K562 (cell line): Measurements from ENCODE around the gene KRT8. TPM values are rescaled to one million over a fixed set of nuclear protein-coding genes. Genes with fewer than 3 reads are reported as not detected.

Source experiments
- CBX5 ChIP-seq: IDR thresholded peaks from 2 replicates; pipeline ENCODE4 v1.6.1; 2014; ENCODE audit warnings: low read depth, borderline replicate concordance
- ELF1 ChIP-seq: fragments of 200-800 bp; sonication (Bioruptor generic); IDR thresholded peaks from 2 replicates; pipeline ENCODE4 v1.6.1; 2016; ENCODE audit warnings: missing genetic modification characterization, missing compliant biosample characterization
- FOS ChIP-seq: IDR thresholded peaks from 3 replicates; pipeline ENCODE4 v1.6.1; 2011; ENCODE audit not compliant: insufficient read length; ENCODE audit errors: extremely low read depth
- GMEB1 ChIP-seq: fragments of 250-450 bp; sonication (Bioruptor Pico); IDR thresholded peaks from 2 replicates; pipeline ENCODE4 v1.4.0; 2020; ENCODE audit warnings: mild to moderate bottlenecking
- HOXB6 ChIP-seq: fragments of 250-450 bp; sonication (Bioruptor Pico); IDR thresholded peaks from 2 replicates; pipeline ENCODE4 v1.5.1; 2022; ENCODE audit warnings: mild to moderate bottlenecking, borderline replicate concordance
- ILK ChIP-seq: fragments of 450-650 bp; IDR thresholded peaks from 2 replicates; pipeline ENCODE4 v1.6.1; 2016; ENCODE audit warnings: missing genetic modification characterization, low read depth, mild to moderate bottlenecking, missing compliant biosample characterization, moderate library complexity, borderline replicate concordance
- MEIS2 ChIP-seq: fragments of 450-650 bp; IDR thresholded peaks from 2 replicates; pipeline ENCODE4 v1.6.1; 2014; ENCODE audit warnings: mild to moderate bottlenecking; ENCODE audit not compliant: partially characterized antibody
- MTA1 ChIP-seq: fragments of 450-650 bp; IDR thresholded peaks from 2 replicates; pipeline ENCODE4 v1.6.1; 2017; ENCODE audit warnings: borderline replicate concordance
- NR2C1 ChIP-seq, 2 experiments: fragments of 450-650 bp; IDR thresholded peaks; 2 replicates each; pipeline ENCODE4 v1.6.1; 2017; ENCODE audit warnings: mild to moderate bottlenecking in 2 of 2, antibody characterized with exemption in 1 of 2, inconsistent platforms in 1 of 2, missing compliant biosample characterization in 1 of 2, missing genetic modification characterization in 1 of 2
- PCBP1 ChIP-seq: fragments of 200-400 bp; formaldehyde crosslinking; IDR thresholded peaks from 2 replicates; pipeline ENCODE4 v1.6.1; 2018; ENCODE audit warnings: mild to moderate bottlenecking, low read depth, low read length; ENCODE audit not compliant: poor library complexity, severe bottlenecking
- RB1 ChIP-seq: fragments of 450-650 bp; IDR thresholded peaks from 2 replicates; pipeline ENCODE4 v1.6.1; 2017; ENCODE audit warnings: low read depth, mild to moderate bottlenecking
- RFX7 ChIP-seq: fragments of 250-450 bp; sonication (Bioruptor Pico); IDR thresholded peaks from 2 replicates; pipeline ENCODE4 v1.5.1; 2021; ENCODE audit warnings: mild to moderate bottlenecking
- TAF9B ChIP-seq: fragments of 450-650 bp; IDR thresholded peaks from 2 replicates; pipeline ENCODE4 v1.6.1; 2018; ENCODE audit warnings: mild to moderate bottlenecking; ENCODE audit not compliant: partially characterized antibody
- TEAD4 ChIP-seq, 2 experiments: sonication (generic) in 1 of 2; formaldehyde crosslinking in 1 of 2; IDR thresholded peaks; 2 replicates each; pipeline versions ENCODE4 v1.6.1 to v1.8.0; 2012 to 2022; ENCODE audit warnings: borderline replicate concordance in 1 of 2, inconsistent platforms in 1 of 2, low read length in 1 of 2, mild to moderate bottlenecking in 1 of 2, missing genetic modification reagents in 1 of 2
- TFAM ChIP-seq: fragments of 250-450 bp; sonication (Bioruptor Pico); conservative IDR thresholded peaks from 2 replicates; pipeline ENCODE4 v1.5.0; 2021; ENCODE audit warnings: mild to moderate bottlenecking, moderate library complexity
- U2AF1 ChIP-seq: fragments of 200-400 bp; formaldehyde crosslinking; optimal IDR thresholded peaks from 2 replicates; pipeline ENCODE3; 2017; ENCODE audit warnings: mild to moderate bottlenecking, low read depth, low read length, moderate library complexity
- ZC3H8 ChIP-seq: fragments of 450-650 bp; IDR thresholded peaks from 2 replicates; pipeline ENCODE4 v1.6.1; 2017
- ZNF124 ChIP-seq: sonication (generic); formaldehyde crosslinking; IDR thresholded peaks from 2 replicates; pipeline ENCODE4 v1.8.1; 2022; ENCODE audit warnings: missing genetic modification reagents
- ZNF184 ChIP-seq: sonication (generic); formaldehyde crosslinking; IDR thresholded peaks from 2 replicates; pipeline ENCODE4 v1.5.0; 2020; ENCODE audit warnings: missing genetic modification reagents
- polyA plus RNA-seq, 8 experiments: library from polyadenylated mRNA; depleted of rRNA in 4 of 8; stranded (reverse) in 5 of 8; unstranded in 3 of 8; fragments of >200 nt; fragmentation: Nextera tagmentation in 2 of 8; fragmentation: Illumina TruSeq in 1 of 8; extraction: Ambion mirVana in 2 of 8; extraction: Trizol in 1 of 8; gene quantifications; 2 replicates each; pipeline versions ENCODE4 v1.2.1 to v1.2.3, GENCODE V29; 2011 to 2014; ENCODE audit warnings: inconsistent platforms in 1 of 8, missing spikeins in 1 of 8
- total RNA-seq, 7 experiments: library from RNA; depleted of rRNA in 6 of 7; stranded (reverse); fragments of >200 nt in 6 of 7; fragmentation: Illumina TruSeq in 2 of 7; extraction: Trizol in 2 of 7; gene quantifications; 2 replicates each; pipeline versions ENCODE4 v1.2.1 to v1.2.3, GENCODE V29; 2011 to 2021; ENCODE audit warnings: low replicate concordance in 1 of 7
- TF ChIP-seq, protein P1 (sequence below), 2 experiments: fragments of 250-450 bp in 1 of 2; fragments of 450-650 bp in 1 of 2; sonication (Bioruptor Pico) in 1 of 2; IDR thresholded peaks; 2 replicates each; pipeline versions ENCODE4 v1.6.1 to v1.8.0; 2016 to 2021; ENCODE audit warnings: mild to moderate bottlenecking in 2 of 2, moderate library complexity in 2 of 2, missing compliant biosample characterization in 1 of 2, missing genetic modification characterization in 1 of 2
- TF ChIP-seq, protein P2 (sequence below): fragments of 200-800 bp; sonication (Bioruptor generic); IDR thresholded peaks from 2 replicates; pipeline ENCODE4 v1.6.1; 2017; ENCODE audit warnings: missing genetic modification characterization, missing compliant biosample characterization
- TF ChIP-seq, protein P3 (sequence below): fragments of 250-450 bp; sonication (Bioruptor Pico); IDR thresholded peaks from 2 replicates; pipeline ENCODE4 v1.4.0; 2020; ENCODE audit warnings: borderline replicate concordance

The KRT8 gene
- total and polyA plus RNA-seq, 9 of the 15 experiments (the other 6 are each of a cell fraction or from before 2014, with no cell fraction given) = 41.5 to 661 (median 260) TPM

DNA sequence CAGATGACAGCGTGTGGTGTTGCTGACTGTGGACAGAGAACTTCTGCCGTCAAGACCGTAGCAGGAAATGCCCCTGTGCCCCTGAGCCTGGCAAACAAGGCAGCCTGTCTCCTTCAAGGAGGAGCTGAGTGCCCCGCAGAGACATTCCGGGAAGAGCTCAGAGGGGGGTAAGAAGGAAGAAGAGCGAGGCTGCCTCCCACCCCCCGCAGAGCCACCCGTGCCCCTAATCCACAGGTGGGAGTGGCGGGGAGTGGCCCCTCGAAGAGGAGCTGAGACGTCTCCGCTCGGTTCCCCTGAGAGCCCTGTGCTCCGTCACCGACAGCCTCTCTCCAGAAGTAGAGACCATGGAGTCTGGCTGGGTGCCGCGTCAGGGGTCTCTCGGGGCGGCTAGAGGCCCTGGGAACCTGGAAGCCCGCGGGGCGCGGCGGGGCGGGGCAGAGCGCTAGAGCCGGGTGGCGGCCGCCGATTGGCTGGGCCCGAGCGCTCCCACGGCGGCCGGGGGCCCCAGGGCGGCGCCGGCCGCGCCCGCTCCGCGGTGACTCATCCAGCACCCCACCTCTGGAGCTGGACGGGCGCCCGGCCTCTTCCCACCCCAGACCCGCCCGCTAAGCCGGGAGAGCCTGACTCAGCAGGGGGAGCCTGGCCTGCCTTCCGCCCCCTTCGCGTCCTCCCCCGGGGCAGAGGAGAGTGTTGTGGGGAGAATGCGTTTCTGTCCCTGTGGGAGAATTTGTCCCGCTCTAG is 30.9 kb downstream of the KRT8 start (continued):
- no peak for TF ChIP-seq ZNF184 (CRISPR knock-in tag)
- TF ChIP-seq ELF1 (tag) = no peak
- no peak for TF ChIP-seq RFX7 (CRISPR knock-in tag)
- TF ChIP-seq FOS = peak; percentile 58
- TF ChIP-seq TAF9B = no peak
- no peak for TF ChIP-seq TFAM (CRISPR knock-in tag)
- TF ChIP-seq, protein P1, sequence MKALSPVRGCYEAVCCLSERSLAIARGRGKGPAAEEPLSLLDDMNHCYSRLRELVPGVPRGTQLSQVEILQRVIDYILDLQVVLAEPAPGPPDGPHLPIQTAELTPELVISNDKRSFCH (CRISPR knock-in tag; IDR thresholded peaks at IDR 0.05) = no peak
- TF ChIP-seq, protein P1 (tag; IDR thresholded peaks at IDR 0.05) = no peak
- TF ChIP-seq HOXB6 = no peak
- TF ChIP-seq CBX5 = 0 out of 2 replicates have a peak, but pooled peaks have one; percentile 40
- TF ChIP-seq ZNF124 (CRISPR knock-in tag) = no peak
- peak; percentile 53; the same call in 1 of the 2 replicates for TF ChIP-seq MTA1
- peak; percentile 40; the same call in 1 of the 2 replicates for TF ChIP-seq TEAD4 (IDR thresholded peaks at IDR 0.05; ENCODE audit: low read length)
- no peak for TF ChIP-seq TEAD4 (CRISPR knock-in tag; IDR thresholded peaks at IDR 0.05; ENCODE audit: borderline replicate concordance)
- no peak for TF ChIP-seq ILK (tag)
- TF ChIP-seq NR2C1 (IDR thresholded peaks at IDR 0.05) = no peak
- no peak; the same call in 1 of the 2 replicates for TF ChIP-seq NR2C1 (tag; IDR thresholded peaks at IDR 0.05)
- peak; percentile 73; the same call in 1 of the 2 replicates for TF ChIP-seq RB1
- TF ChIP-seq, protein P2, sequence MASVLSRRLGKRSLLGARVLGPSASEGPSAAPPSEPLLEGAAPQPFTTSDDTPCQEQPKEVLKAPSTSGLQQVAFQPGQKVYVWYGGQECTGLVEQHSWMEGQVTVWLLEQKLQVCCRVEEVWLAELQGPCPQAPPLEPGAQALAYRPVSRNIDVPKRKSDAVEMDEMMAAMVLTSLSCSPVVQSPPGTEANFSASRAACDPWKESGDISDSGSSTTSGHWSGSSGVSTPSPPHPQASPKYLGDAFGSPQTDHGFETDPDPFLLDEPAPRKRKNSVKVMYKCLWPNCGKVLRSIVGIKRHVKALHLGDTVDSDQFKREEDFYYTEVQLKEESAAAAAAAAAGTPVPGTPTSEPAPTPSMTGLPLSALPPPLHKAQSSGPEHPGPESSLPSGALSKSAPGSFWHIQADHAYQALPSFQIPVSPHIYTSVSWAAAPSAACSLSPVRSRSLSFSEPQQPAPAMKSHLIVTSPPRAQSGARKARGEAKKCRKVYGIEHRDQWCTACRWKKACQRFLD (CRISPR knock-in tag) = peak; percentile 65; the same call in 1 of the 2 replicates
- TF ChIP-seq GMEB1 (CRISPR knock-in tag) = no peak
- TF ChIP-seq U2AF1 = no peak
- TF ChIP-seq PCBP1 = no peak
- no peak for TF ChIP-seq MEIS2
- TF ChIP-seq, protein P3, sequence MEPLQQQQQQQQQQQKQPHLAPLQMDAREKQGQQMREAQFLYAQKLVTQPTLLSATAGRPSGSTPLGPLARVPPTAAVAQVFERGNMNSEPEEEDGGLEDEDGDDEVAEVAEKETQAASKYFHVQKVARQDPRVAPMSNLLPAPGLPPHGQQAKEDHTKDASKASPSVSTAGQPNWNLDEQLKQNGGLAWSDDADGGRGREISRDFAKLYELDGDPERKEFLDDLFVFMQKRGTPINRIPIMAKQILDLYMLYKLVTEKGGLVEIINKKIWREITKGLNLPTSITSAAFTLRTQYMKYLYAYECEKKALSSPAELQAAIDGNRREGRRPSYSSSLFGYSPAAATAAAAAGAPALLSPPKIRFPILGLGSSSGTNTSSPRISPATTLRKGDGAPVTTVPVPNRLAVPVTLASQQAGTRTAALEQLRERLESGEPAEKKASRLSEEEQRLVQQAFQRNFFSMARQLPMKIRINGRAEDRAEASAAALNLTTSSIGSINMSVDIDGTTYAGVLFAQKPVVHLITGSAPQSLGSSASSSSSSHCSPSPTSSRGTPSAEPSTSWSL (CRISPR knock-in tag) = 0 out of 2 replicates have a peak, but pooled peaks have one; percentile 20
- TF ChIP-seq ZC3H8 = no peak
